HepG2 (cell line): Measurements from ENCODE around the gene DFFA. TPM values are rescaled to one million over a fixed set of nuclear protein-coding genes. Genes with fewer than 3 reads are reported as not detected.

Experiments
- CCAR2 ChIP-seq: fragments of 200-400 bp; formaldehyde crosslinking; optimal IDR thresholded peaks from 2 replicates; pipeline ENCODE3; 2018; ENCODE audit warnings: low read depth, mild to moderate bottlenecking, low read length, moderate library complexity
- CCDC6 ChIP-seq: sonication (generic); formaldehyde crosslinking; IDR thresholded peaks from 2 replicates; pipeline ENCODE4 v1.8.1; 2022; ENCODE audit warnings: mild to moderate bottlenecking, missing genetic modification reagents, moderate library complexity
- HHEX ChIP-seq: IDR thresholded peaks from 2 replicates; pipeline ENCODE4 v1.6.1; 2016; ENCODE audit warnings: control low read depth
- HOXA3 ChIP-seq: sonication (generic); formaldehyde crosslinking; IDR thresholded peaks from 2 replicates; pipeline ENCODE4 v1.5.0; 2020; ENCODE audit warnings: missing genetic modification reagents
- KLF16 ChIP-seq, 2 experiments: sonication (generic) in 1 of 2; formaldehyde crosslinking in 1 of 2; IDR thresholded peaks; 2 replicates each; pipeline versions ENCODE4 v1.6.1 to v1.8.0; 2016 to 2023; ENCODE audit warnings: missing genetic modification reagents in 2 of 2, missing compliant biosample characterization in 1 of 2
- MLXIP ChIP-seq: sonication (generic); formaldehyde crosslinking; IDR thresholded peaks from 2 replicates; pipeline ENCODE4 v1.9.0; 2021; ENCODE audit warnings: missing genetic modification reagents, borderline replicate concordance
- MTF2 ChIP-seq: sonication (generic); formaldehyde crosslinking; IDR thresholded peaks from 2 replicates; pipeline ENCODE4 v1.5.0; 2020; ENCODE audit warnings: missing genetic modification reagents, borderline replicate concordance
- SRSF4 ChIP-seq: fragments of 200-400 bp; formaldehyde crosslinking; IDR thresholded peaks from one replicate; pipeline ENCODE4 v1.6.1; 2018; ENCODE audit warnings: mild to moderate bottlenecking, low read depth, low read length, moderate library complexity; ENCODE audit not compliant: poor library complexity, severe bottlenecking
- ZNF280D ChIP-seq: sonication (generic); formaldehyde crosslinking; IDR thresholded peaks from 2 replicates; pipeline ENCODE4 v1.5.1; 2020; ENCODE audit warnings: mild to moderate bottlenecking, missing genetic modification reagents
- ZNF282 ChIP-seq: fragments of 450-650 bp; IDR thresholded peaks from 2 replicates; pipeline ENCODE4 v1.6.1; 2018; ENCODE audit not compliant: partially characterized antibody
- polyA plus RNA-seq, 8 experiments: library from polyadenylated mRNA; depleted of rRNA in 3 of 8; stranded (reverse) in 7 of 8; unstranded in 1 of 8; fragments of >200 nt; fragmentation: Illumina TruSeq in 4 of 8; extraction: Trizol in 4 of 8; gene quantifications; 2 replicates each; pipeline versions ENCODE4 v1.2.1 to v1.2.3, GENCODE V29; 2011 to 2016; ENCODE audit warnings: low read depth in 4 of 8, missing spikeins in 1 of 8, mixed read lengths in 1 of 8; ENCODE audit not compliant: insufficient read depth in 1 of 8
- total RNA-seq, 5 experiments: library from RNA; depleted of rRNA; stranded (reverse); fragments of >200 nt; fragmentation: Illumina TruSeq; extraction: Trizol; gene quantifications; 2 replicates each; pipeline ENCODE4 v1.2.3, GENCODE V29; 2016; ENCODE audit warnings: low read depth in 1 of 5

Gene DFFA
- total and polyA plus RNA-seq, 2 of the 13 experiments (the other 11 are each of a cell fraction or from before 2014, with no cell fraction given), result 16.5 to 33.9 TPM

GRCh38 chr1:10495475-10495817 lies 23.1 kb upstream of the DFFA start (continued):
- TF ChIP-seq MLXIP (CRISPR knock-in tag), result no peak
- TF ChIP-seq SRSF4, result no peak
- TF ChIP-seq CCDC6 (CRISPR knock-in tag), result no peak
- no peak for TF ChIP-seq HOXA3 (CRISPR knock-in tag)
- TF ChIP-seq ZNF280D (CRISPR knock-in tag), result no peak
- no peak for TF ChIP-seq KLF16 (CRISPR knock-in tag; IDR thresholded peaks at IDR 0.05)
- TF ChIP-seq HHEX (CRISPR knock-in tag), result no peak
- no peak for TF ChIP-seq ZNF282
- no peak for TF ChIP-seq CCAR2
- no peak for TF ChIP-seq MTF2
